H1 (cell line): ENCODE results near the gene FAM227B. TPM values are rescaled to one million over a fixed set of nuclear protein-coding genes. Genes with fewer than 3 reads are reported as not detected.

ENCODE experiments used
- CEBPB ChIP-seq: IDR thresholded peaks from 2 replicates; pipeline ENCODE4 v1.6.1; 2012; ENCODE audit warnings: low read depth, low read length
- CTBP2 ChIP-seq: IDR thresholded peaks from 2 replicates; pipeline ENCODE4 v1.7.0; 2011; ENCODE audit warnings: borderline replicate concordance, mild to moderate bottlenecking, moderate library complexity, mixed read lengths, low read length; ENCODE audit not compliant: insufficient read depth, insufficient read length
- KDM4A ChIP-seq: IDR thresholded peaks from one replicate; pipeline ENCODE4 v1.7.1; 2012; ENCODE audit warnings: low read depth, mild to moderate bottlenecking, moderate library complexity, low read length, inconsistent platforms; ENCODE audit not compliant: severe bottlenecking
- POU5F1 ChIP-seq: IDR thresholded peaks from 2 replicates; pipeline ENCODE4 v1.6.1; 2011; ENCODE audit warnings: low read depth, mild to moderate bottlenecking, low read length, moderate library complexity
- RAD21 ChIP-seq, 2 experiments: IDR thresholded peaks in 1 of 2; conservative IDR thresholded peaks in 1 of 2; 2 replicates each; pipeline ENCODE4 v1.6.1; 2011; ENCODE audit warnings: low read depth in 2 of 2, low read length in 2 of 2, improper control_type of control experiment in 1 of 2, inconsistent platforms in 1 of 2, mild to moderate bottlenecking in 1 of 2, moderate library complexity in 1 of 2
- SIX5 ChIP-seq: IDR thresholded peaks from 2 replicates; pipeline ENCODE4 v1.6.1; 2011; ENCODE audit warnings: mild to moderate bottlenecking, low read depth, low read length
- SP4 ChIP-seq: IDR thresholded peaks from 2 replicates; pipeline ENCODE4 v1.6.1; 2012; ENCODE audit warnings: low read length, inconsistent platforms
- TAF1 ChIP-seq: IDR thresholded peaks from 2 replicates; pipeline ENCODE4 v1.6.1; 2011; ENCODE audit warnings: mild to moderate bottlenecking, low read depth, low read length
- ZNF274 ChIP-seq: IDR thresholded peaks from 2 replicates; pipeline ENCODE4 v1.7.0; 2012; ENCODE audit warnings: low read length, borderline replicate concordance; ENCODE audit errors: extremely low read depth
- polyA plus RNA-seq, 7 experiments: library from polyadenylated mRNA; depleted of rRNA in 3 of 7; stranded (reverse) in 5 of 7; unstranded in 2 of 7; fragments of >200 nt in 5 of 7; fragments of 200-250 nt in 2 of 7; gene quantifications; 1 replicate in 5 of 7; 2 replicates in 1 of 7; 4 replicates in 1 of 7; pipeline versions ENCODE4 v1.2.1 to v1.2.3, GENCODE V29; 2011 to 2013; ENCODE audit warnings: missing spikeins in 2 of 7, mixed read lengths in 2 of 7
- total RNA-seq: library from RNA; stranded (reverse); fragmentation: NEBNext Ultra II Directional; extraction: Animal tissue kit (Norgen Biotek cat#: 25700); gene quantifications from 2 replicates; pipeline ENCODE4 v1.2.1, GENCODE V29; 2021

Gene FAM227B
- total and polyA plus RNA-seq, 2 of the 8 experiments (the other 6 are each of a cell fraction or from before 2014, with no cell fraction given), result 4.0 to 6.5 TPM

GRCh38 chr15:49380912-49381311 lies 239.7 kb downstream of the FAM227B start (continued):
- TF ChIP-seq CTBP2 (no peak), POU5F1 (no peak), TAF1 (no peak), KDM4A (no peak), SP4 (no peak), CEBPB (no peak), ZNF274 (no peak), SIX5 (no peak), RAD21 (IDR thresholded peaks at IDR 0.05 in 1 of 2, conservative IDR thresholded peaks at IDR 0.05 in 1 of 2; ENCODE audit: low read depth in 2 of 2, low read length in 2 of 2) (no peak)
